ENCODE measurements around the gene ZNF766. TPM values are rescaled to one million over a fixed set of nuclear protein-coding genes. Genes with fewer than 3 reads are reported as not detected.

Gene ZNF766
- polyA plus RNA-seq, 3 donors: 4.0 to 15.0 (median 8.8) TPM

DNA sequence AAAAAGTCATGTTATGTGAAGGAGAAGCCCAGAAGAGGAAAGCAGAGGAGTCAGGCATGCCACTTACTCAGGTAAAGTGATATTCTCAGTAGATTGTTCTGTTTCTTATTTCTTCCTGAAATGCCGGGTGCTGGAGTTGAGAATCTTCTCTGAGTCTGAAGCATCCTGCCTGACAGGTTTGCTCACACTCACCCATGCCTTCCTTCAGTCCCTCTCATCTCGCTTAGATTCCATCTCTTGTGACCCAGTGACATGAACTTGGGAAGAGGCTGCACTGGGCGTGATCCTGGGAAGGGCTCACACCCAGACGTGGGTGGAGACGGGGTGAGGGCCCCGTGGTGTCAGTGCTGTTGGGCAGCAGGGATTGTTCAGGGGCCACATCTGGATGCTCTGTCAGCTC lies 8.1 kb downstream of the ZNF766 start:
- H3K4me3 Mint-ChIP-seq: no peak overlapping the region
- peaks cover 51 to 71% of the 10 kb centered on the region in 2 donors for H3K36me3 Mint-ChIP-seq
- no peaks in the 10 kb centered on the region for H4K20me1 ChIP-seq (ENCODE audit: insufficient read depth, low read length)
- H2AFZ ChIP-seq (ENCODE audit: insufficient read depth, low read depth, low read length, poor library complexity, severe bottlenecking): no peak overlapping the region
- intact Hi-C loops (cut with micrococcal nuclease): loop anchor here in 1 of 2 donors (10.0 kb wide), 1 partner anchor 257 kb away; no protein-coding TSS in a partner anchor
- no peak overlapping the region for H3K27ac Mint-ChIP-seq
- peaks cover 94% of the 10 kb centered on the region for H3K79me2 ChIP-seq (ENCODE audit: insufficient read depth, low read length)
- H3K9me3 Mint-ChIP-seq: peaks cover 60 to 90% (median 88%) of the 10 kb centered on the region in 7 donors
- no peak overlapping the region for H3K27ac ChIP-seq (ENCODE audit: low read depth in 1 of 2, low read length in 2 of 2)
- DNase-seq: no peak
- WGBS (ENCODE audit: insufficient coverage): 96% methylated on average over 4 of the region's 6 CpGs
- no peaks in the 10 kb centered on the region for H3K27me3 Mint-ChIP-seq (ENCODE audit: low read depth in 3 of 3)
- H3K9ac ChIP-seq (ENCODE audit: insufficient read depth, low read length, poor library complexity, severe bottlenecking): no peak overlapping the region
- H3K4me1 ChIP-seq (ENCODE audit: control insufficient read depth in 1 of 2, insufficient read depth in 2 of 2, low read length in 2 of 2): no peaks in the 10 kb centered on the region
- no peak overlapping the region for H3K4me2 ChIP-seq (replicated peaks; ENCODE audit: extremely low read depth, low read length, poor library complexity, severe bottlenecking)
- TF ChIP-seq, protein P1, sequence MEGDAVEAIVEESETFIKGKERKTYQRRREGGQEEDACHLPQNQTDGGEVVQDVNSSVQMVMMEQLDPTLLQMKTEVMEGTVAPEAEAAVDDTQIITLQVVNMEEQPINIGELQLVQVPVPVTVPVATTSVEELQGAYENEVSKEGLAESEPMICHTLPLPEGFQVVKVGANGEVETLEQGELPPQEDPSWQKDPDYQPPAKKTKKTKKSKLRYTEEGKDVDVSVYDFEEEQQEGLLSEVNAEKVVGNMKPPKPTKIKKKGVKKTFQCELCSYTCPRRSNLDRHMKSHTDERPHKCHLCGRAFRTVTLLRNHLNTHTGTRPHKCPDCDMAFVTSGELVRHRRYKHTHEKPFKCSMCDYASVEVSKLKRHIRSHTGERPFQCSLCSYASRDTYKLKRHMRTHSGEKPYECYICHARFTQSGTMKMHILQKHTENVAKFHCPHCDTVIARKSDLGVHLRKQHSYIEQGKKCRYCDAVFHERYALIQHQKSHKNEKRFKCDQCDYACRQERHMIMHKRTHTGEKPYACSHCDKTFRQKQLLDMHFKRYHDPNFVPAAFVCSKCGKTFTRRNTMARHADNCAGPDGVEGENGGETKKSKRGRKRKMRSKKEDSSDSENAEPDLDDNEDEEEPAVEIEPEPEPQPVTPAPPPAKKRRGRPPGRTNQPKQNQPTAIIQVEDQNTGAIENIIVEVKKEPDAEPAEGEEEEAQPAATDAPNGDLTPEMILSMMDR (IDR thresholded peaks at IDR 0.05): no peak
- H3K27me3 ChIP-seq (ENCODE audit: control insufficient read depth in 2 of 2, insufficient read depth in 2 of 2, low read length in 2 of 2): no peaks in the 10 kb centered on the region
- H3K9me3 ChIP-seq (replicated peaks in 1 of 2; ENCODE audit: control insufficient read depth in 1 of 2, insufficient read depth in 1 of 2, low read length in 2 of 2): peaks cover 81 to 87% of the 10 kb centered on the region in 2 donors
- peaks cover 9 to 83% of the 10 kb centered on the region in 2 donors for H3K36me3 ChIP-seq (replicated peaks in 1 of 2; ENCODE audit: control insufficient read depth in 1 of 2, insufficient read depth in 2 of 2, low read length in 2 of 2)
- H3K4me1 Mint-ChIP-seq: no peaks in the 10 kb centered on the region
- no peak overlapping the region for H3K4me3 ChIP-seq (replicated peaks in 1 of 3; ENCODE audit: low read depth in 2 of 3, low read length in 3 of 3)

DNA sequence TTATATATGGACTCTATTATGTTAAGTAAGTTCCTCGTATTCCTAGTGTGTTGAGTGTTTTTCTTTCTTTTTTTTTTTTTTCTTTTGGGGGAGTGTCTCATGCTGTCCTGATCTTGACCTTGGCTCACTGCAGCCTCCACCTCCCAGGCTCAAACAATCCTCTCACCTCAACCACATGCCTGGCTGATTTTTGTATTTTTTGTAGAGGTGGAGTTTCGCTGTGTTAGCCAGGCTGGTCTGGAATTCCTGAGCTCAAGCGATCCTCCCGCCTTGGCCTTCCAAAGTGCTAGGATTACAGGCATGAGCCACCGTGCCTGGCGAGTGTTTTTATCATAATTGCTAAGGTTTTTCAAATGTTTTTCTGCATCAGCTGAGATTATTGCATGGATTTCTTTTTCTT lies 16.9 kb downstream of the ZNF766 start:
- no peak overlapping the region for H3K4me3 ChIP-seq (replicated peaks in 1 of 3; ENCODE audit: low read depth in 2 of 3, low read length in 3 of 3)
- H3K4me1 ChIP-seq (ENCODE audit: control insufficient read depth in 1 of 2, insufficient read depth in 2 of 2, low read length in 2 of 2): no peaks in the 10 kb centered on the region
- TF ChIP-seq, protein P1 (IDR thresholded peaks at IDR 0.05): no peak
- peaks cover 62 to 96% of the 10 kb centered on the region in 2 donors for H3K36me3 ChIP-seq (replicated peaks in 1 of 2; ENCODE audit: control insufficient read depth in 1 of 2, insufficient read depth in 2 of 2, low read length in 2 of 2)
- H3K9me3 Mint-ChIP-seq: peaks cover 68 to 94% (median 92%) of the 10 kb centered on the region in 7 donors
- intact Hi-C loops (cut with micrococcal nuclease): no loop called here
- H3K36me3 Mint-ChIP-seq: peaks cover 81 to 97% of the 10 kb centered on the region in 2 donors
- H4K20me1 ChIP-seq (ENCODE audit: insufficient read depth, low read length): no peaks in the 10 kb centered on the region
- peaks cover 11% of the 10 kb centered on the region for H3K79me2 ChIP-seq (ENCODE audit: insufficient read depth, low read length)
- WGBS (ENCODE audit: insufficient coverage): no CpG with 5 or more reads among the region's 6 CpGs
- no peak overlapping the region for H3K4me2 ChIP-seq (replicated peaks; ENCODE audit: extremely low read depth, low read length, poor library complexity, severe bottlenecking)
- no peak overlapping the region for H3K27ac ChIP-seq (ENCODE audit: low read depth in 1 of 2, low read length in 2 of 2)
- no peaks in the 10 kb centered on the region for H3K27me3 ChIP-seq (ENCODE audit: control insufficient read depth in 2 of 2, insufficient read depth in 2 of 2, low read length in 2 of 2)
- H3K4me3 Mint-ChIP-seq: no peak overlapping the region
- no peak overlapping the region for H3K27ac Mint-ChIP-seq
- no peak for DNase-seq
- peaks cover 0 to 3% (median 0%) of the 10 kb centered on the region in 3 donors for H3K27me3 Mint-ChIP-seq (ENCODE audit: low read depth in 3 of 3)
- H3K9me3 ChIP-seq (replicated peaks in 1 of 2; ENCODE audit: control insufficient read depth in 1 of 2, insufficient read depth in 1 of 2, low read length in 2 of 2): peaks cover 73 to 94% of the 10 kb centered on the region in 2 donors
- H2AFZ ChIP-seq (ENCODE audit: insufficient read depth, low read depth, low read length, poor library complexity, severe bottlenecking): no peak overlapping the region
- no peaks in the 10 kb centered on the region for H3K4me1 Mint-ChIP-seq
- no peak overlapping the region for H3K9ac ChIP-seq (ENCODE audit: insufficient read depth, low read length, poor library complexity, severe bottlenecking)
